DMS 273 treated with DMSO at 0.1 percent for 48 hours (cell line): ENCODE measurements around the gene CDC42SE1.

Experiments
- DNase-seq: peaks from one replicate; lab custom pipeline; 2025; lab: John Stamatoyannopoulos, UW

CDC42SE1 gene

DNA sequence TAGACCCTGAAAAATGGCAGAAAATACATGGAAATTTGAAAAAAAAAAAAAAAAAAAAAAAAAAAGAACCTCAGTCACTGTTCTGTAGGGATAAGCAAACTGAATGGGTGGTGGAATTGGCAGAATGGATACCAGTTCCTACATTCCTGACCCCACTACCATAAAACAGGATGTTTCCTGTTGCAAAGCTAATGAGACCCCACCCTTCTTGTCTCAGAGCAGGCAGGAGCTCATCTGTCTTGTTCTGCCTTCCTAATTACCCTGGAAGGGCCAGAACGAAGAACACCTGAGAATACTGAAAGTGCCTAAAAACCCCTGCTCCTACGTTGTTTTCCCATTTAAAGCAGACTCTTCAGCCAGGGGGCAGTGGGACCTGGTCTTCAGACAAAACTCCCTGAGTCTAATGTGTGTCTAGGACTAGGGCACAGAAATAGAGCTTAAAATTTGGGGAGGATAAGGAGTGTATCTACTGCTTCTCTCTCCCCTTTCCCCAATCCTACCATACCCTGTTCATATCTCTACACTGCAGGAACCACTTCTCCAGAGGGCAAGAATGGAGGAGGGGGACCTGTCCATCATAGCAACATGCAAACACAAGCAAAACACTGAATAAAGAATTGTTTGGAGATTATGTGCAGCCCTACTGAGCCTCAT is 7.9 kb downstream of the CDC42SE1 start:
- no peak for DNase-seq

GRCh38 chr1:151050051-151050688 is 9.3 kb downstream of the CDC42SE1 start:
- no peak for DNase-seq

GRCh38 chr1:151049458-151049857 is 10.0 kb downstream of the CDC42SE1 start:
- no peak for DNase-seq

DNA sequence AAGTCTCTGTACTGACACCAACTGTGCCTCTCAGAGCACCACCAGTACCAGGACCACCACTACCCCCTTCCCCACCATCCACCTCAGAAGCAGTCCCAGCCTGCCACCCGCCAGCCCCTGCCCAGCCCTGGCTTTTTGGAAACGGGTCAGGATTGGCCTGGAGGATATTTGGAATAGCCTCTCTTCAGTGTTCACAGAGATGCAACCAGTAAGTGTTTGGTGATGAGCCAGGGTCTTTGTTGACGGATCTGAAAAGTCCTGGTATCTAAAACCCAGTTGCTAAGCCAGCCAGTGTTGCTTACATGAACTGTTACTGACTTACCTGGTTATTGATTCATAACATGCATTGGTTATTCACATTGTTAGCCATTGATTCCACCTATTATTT is 10.8 kb downstream of the CDC42SE1 start:
- DNase-seq: no peak

DNA sequence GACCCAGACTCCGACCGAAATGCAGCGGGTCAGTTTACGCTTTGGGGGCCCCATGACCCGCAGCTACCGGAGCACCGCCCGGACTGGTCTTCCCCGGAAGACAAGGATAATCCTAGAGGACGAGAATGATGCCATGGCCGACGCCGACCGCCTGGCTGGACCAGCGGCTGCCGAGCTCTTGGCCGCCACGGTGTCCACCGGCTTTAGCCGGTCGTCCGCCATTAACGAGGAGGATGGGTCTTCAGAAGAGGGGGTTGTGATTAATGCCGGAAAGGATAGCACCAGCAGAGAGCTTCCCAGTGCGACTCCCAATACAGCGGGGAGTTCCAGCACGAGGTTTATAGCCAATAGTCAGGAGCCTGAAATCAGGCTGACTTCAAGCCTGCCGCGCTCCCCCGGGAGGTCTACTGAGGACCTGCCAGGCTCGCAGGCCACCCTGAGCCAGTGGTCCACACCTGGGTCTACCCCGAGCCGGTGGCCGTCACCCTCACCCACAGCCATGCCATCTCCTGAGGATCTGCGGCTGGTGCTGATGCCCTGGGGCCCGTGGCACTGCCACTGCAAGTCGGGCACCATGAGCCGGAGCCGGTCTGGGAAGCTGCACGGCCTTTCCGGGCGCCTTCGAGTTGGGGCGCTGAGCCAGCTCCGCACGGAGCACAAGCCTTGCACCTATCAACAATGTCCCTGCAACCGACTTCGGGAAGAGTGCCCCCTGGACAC is 11.3 kb downstream of the CDC42SE1 start:
- DNase-seq: peak; percentile 100

DNA sequence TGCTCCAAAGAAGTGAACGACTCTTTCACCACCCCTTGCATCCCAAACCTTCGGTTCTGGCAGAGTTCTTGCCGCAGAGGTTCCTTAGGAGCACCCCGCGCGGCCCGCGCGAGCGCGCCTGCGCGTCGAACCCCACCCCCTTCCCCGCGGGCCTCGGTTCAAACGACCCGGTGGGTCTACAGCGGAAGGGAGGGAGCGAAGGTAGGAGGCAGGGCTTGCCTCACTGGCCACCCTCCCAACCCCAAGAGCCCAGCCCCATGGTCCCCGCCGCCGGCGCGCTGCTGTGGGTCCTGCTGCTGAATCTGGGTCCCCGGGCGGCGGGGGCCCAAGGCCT is 11.9 kb downstream of the CDC42SE1 start, which contains the start of gene C1orf56:
C1orf56 (plus strand) TSS at position 161 of the 334 bp plus-strand sequence; CDS start at position 258, 97 bp downstream.
- peak; percentile 99 for DNase-seq

DNA sequence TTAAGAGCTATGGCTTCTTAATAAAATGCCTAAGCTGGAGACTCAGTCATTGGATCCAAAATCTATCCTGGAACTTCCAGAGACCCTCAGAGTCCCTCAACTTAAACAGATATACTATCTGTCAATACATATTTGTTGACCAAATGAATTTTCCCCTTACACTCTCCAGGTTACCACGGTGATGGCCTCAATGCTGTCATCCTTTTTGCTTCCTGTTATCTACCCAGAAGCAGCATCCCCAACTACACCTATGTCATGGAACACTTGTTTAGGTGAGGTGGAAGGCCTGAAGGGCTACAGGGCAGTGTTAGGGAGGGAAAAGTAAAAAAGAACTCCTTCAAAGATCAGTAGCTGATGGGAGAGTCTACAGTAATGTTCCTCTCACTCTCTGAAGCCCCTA is 16.3 kb downstream of the CDC42SE1 start:
- no peak for DNase-seq

- DNase-seq: no peak
These were observed 19.9 kb downstream of the CDC42SE1 start for GRCh38 chr1:151039521-151039920.

- DNase-seq: no peak
These were observed 22.4 kb downstream of the CDC42SE1 start for GRCh38 chr1:151037032-151037431.

GRCh38 chr1:151036356-151036755 is 23.1 kb downstream of the CDC42SE1 start, which contains the start of gene BNIPL:
Gene BNIPL, plus strand, starts transcription at chr1:151036586. Its CDS starts 140 bp downstream, at chr1:151036726.
- DNase-seq: no peak

GRCh38 chr1:151035167-151035566 is 24.3 kb downstream of the CDC42SE1 start:
- no peak for DNase-seq

GRCh38 chr1:151032164-151032563 is 27.3 kb downstream of the CDC42SE1 start:
- DNase-seq: no peak

DNA sequence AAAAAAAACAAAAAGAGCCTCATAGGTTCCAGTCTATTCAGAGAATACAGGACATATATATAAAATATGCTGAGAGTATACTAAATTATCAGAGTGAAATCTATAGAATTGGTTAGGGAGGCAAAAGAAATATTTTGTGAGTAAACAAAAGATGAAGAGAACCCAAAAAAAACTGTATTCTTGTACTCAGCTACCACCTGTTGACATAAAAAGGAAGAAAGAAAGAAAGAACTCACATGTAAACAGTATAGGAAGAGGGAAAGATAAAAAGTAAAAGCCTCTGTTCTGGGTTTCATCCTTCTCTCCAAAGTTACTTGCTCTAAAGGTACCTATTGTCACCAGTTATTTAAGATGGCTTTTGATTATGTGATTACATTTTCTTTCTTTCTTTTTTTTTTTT is 33.0 kb downstream of the CDC42SE1 start:
- no peak for DNase-seq

DNA sequence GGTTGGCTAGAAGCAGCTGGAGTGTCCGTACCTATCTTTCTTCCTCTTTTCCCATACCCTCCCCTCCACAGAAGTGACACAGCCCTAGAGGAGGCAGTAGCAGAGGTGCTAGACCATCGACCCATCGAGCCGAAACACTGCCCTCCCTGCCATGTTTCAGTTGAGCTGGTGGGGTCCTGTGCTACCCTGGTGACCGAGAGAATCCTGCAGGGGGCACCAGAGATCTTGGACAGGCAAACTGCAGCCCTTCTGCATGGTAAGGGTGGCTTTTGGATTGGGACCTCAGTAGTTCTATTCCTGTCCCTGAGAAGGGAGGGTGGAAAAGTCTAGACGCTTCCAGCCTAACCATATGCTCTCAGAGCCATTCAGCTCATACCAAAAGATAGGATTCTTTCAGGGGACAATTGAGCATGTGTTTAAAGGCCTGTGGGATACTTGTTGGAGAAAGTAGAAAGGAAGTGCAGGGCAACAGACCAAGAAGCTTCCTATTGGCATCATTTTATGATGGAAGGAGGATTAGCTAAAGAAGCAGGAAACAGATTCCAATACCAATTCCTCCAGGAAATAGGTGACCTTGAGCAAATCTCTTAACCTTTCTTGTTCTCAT is 34.8 kb downstream of the CDC42SE1 start:
- peak; percentile 99 for DNase-seq

DNA sequence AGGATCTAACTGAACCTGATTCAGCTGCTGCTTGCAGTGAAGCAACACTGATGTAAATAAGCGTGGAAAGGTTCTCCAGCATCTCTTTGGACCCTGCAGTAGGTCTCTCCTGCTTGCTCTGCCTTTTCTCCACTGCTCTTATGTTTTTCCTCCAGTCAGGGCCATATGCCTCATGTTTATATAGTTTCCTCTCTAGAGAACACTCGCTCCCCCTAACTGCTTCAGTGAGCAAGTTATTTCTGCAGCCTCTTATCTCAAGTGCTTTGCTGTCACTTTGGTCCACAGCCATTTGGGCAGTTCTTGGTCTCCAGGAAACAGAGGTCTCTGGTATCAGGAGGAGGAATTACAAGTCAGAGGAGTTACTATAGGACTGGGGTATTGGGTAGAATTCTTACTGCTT is 45.9 kb downstream of the CDC42SE1 start:
- DNase-seq: peak; percentile 100

DNA sequence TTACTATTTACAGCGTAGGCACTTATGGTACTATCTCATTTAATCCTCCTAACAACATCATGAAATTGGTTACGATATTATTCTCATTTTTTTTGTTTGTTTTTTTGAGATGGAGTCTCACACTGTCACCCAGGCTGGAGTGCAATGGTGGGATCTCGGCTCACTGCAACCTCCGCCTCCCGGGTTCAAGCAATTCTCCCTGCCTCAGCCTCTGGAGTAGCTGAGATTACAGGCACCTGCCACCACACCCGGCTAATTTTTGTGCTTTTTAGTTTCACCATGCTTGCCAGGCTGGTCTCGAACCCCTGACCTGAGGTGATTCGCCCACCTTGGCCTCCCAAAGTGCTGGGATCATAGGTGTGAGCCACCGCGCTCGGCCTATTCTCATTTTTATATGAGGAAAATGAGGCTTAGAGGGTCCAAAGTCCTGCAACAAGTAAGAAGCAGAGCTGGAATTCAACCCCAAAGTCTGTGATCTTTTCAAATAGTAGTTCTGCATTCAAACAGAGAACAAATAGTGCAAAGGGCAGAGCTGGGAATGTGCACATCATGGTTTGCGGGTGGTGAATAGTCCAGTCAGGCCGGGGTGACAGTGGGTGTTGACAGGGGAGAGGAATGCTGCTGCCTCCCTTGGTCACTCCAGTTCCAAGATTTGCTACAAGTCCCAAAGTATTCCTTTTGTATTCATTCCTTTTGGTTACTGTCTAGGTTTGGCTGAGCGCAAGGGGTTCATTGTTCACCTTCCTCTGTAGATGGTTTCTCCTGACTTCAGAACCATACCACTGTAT is 46.5 kb downstream of the CDC42SE1 start:
- DNase-seq: no peak

DNA sequence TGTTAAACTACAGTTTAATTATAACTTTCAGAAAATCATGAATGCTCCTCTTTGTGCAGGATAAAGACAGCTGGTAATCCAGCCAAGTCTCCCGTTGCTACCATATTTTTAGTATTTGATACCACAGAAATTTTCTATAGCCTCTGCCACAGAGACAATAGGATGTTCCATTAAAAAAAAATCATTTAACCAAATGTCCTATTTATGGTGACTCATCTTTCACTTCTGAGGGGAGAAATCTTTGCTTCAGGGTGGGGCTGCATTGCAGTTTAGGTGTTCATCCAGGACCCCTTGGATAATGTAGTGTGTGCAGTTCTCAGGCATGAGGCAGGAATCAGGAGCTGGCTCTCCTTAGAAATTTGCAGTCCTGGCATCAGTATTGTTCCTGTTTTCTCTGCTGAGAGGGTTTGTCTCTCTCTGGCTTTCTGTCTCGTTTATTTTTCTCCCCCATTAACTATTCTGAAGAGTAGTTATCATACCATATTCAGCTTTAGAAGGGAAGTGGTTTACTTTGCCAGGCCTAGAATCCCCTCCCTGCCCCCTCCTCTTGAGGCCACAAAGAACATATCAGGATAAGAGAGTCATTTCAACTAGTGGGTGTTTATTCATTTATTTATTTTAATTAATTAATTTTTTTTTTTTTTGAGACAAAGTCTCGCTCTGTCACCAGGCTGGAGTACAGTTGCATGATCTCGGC is 48.1 kb downstream of the CDC42SE1 start:
- no peak for DNase-seq

DNA sequence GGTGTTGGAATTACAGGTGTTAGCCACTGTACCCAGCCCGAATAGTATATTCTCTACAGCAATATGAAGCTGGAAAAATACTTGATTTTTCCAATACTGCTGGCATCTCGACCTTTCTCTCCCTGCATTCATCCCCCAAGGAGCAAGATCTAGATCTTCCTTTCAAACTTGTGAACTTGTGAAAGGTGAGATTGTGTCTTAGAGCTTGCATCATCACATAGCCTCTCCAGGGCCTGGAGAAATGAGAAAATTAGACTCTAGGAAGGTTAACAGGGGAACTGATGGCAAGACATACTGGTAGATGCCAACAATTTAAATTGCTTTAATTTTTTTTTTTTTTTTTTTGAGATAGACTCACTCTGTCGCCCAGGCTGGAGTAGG is 49.1 kb downstream of the CDC42SE1 start:
- no peak for DNase-seq

DNA sequence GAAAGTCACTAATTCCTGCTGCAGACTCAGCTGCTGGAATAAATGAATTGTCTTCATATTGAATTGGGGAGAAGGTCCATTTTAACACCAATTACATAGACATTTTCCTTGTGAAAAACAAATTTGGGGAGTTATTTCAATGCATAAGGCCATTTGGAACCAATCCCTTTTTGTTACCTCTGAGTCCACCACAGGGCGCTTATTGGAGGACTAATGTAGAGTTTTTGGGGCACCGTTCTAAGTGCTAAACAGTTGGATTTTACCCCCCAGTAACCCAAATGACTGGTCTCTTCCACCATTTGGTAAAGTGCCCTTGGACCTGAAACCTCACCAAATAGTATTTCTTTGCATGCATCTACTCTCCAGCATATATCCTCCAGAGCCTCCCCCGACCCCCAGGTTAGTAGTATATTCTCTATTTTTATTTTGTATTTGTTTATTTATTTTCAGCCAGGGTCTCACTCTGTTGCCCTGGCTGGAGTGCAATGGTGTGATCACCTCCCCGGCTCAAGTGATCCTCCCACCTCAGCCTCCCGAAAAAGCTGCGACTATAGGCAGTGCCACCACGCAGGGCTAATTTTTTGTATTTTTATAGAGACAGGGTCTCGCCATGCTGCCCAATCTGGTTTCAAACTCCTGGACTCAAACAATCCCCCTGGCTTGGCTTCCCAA is 49.6 kb downstream of the CDC42SE1 start:
- no peak for DNase-seq

DNA sequence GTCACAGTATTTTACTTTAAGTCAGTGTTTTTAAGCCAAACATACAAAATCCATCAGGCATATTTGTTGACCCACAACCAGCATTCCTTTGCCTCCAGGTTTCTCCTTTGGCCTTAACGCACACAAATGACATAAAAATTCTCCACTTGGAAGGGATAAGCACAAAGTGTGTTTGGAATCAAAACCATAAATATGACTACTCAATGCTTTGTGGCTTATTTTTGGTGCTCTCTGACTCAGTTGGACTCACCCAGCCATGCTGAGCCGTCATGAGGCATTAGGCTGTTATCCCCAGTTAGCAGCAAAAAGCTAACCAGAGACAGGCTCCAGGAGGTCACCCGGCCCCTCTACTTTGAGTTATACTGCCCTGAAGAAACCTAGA is 50.2 kb downstream of the CDC42SE1 start:
- no peak for DNase-seq
